ENCODE measurements around the gene MEGF11. TPM values are rescaled to one million over a fixed set of nuclear protein-coding genes. Genes with fewer than 3 reads are reported as not detected.

Gene MEGF11
- polyA plus RNA-seq, 1 of the 3 experiments (the other 2 are of a cell fraction) = not detected

DNA sequence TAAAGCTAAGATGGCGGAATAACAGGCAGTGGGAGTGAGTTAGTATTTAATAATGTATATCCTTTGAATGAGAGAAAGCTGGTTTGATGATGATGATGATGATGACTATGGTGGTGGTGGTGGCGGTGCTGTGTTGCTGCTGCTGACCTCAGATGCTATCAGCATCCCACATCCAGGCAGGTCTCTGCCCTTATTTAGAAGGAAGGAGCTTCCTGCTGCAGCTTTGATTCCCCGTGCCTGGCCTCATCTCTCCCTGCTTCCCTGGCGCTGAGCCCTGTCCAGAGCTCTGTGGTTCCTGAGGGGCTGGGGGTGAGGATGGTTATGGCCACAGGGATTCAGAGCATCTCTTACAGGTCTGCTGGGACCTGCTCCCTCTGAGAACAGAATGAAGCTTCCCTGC, 311.1 kb downstream of the MEGF11 start:
- Histone ChIP-seq H3K4me2 (no peak overlapping the region), H3F3A (replicated peaks; ENCODE audit: insufficient read depth) (peaks cover 5% of the 10 kb centered on the region), H3K27ac (ENCODE audit: low read depth in 2 of 2, low read length in 1 of 2) (peak overlapping the region in 1 of 2 experiments; percentile 58; a peak in 2 of 4 replicates), H2AFZ (ENCODE audit: low read depth) (no peak overlapping the region), H3K9me2 (no peaks in the 10 kb centered on the region), H3K9me3 (no peaks in the 10 kb centered on the region), H3K36me3 (replicated peaks in 1 of 2; ENCODE audit: control insufficient read depth in 1 of 2, insufficient read depth in 2 of 2, low read length in 1 of 2) (no peaks in the 10 kb centered on the region), H3K4me1 (ENCODE audit: control insufficient read depth in 1 of 2, insufficient read depth in 2 of 2, low read depth in 1 of 2, low read length in 1 of 2) (peaks cover 10 to 40% of the 10 kb centered on the region in 2 experiments; a peak in 2 of 4 replicates), H3K79me2 (ENCODE audit: insufficient read depth) (no peaks in the 10 kb centered on the region), H4K20me1 (ENCODE audit: insufficient read depth) (no peaks in the 10 kb centered on the region), H3K4me3 (ENCODE audit: low read depth in 2 of 2, low read length in 1 of 2) (no peak overlapping the region), H3K9ac (no peak overlapping the region), H3K27me3 (ENCODE audit: insufficient read depth) (no peaks in the 10 kb centered on the region)
- POLR2A ChIA-PET = interaction anchor here (1.0 kb wide), 1 partner anchor 21 kb away, joined by 4 read pairs; no protein-coding TSS in a partner anchor
- DNase-seq = peak; percentile 71
- CTCF ChIA-PET = interaction anchor here (1.0 to 1.6 kb wide), 5 partner anchors 15 to 67 kb away, joined by 3 to 4 read pairs (median 4); no protein-coding TSS in a partner anchor
- 57% methylated on average over 4 of the region's 4 CpGs for WGBS (ENCODE audit: low lambda C conversion rate)
- TF ChIP-seq JUND (IDR thresholded peaks at IDR 0.05) (no peak), GATA2 (CRISPR knock-in tag; IDR thresholded peaks at IDR 0.05) (0 out of 2 replicates have a peak, but pooled peaks have one; percentile 9)

DNA sequence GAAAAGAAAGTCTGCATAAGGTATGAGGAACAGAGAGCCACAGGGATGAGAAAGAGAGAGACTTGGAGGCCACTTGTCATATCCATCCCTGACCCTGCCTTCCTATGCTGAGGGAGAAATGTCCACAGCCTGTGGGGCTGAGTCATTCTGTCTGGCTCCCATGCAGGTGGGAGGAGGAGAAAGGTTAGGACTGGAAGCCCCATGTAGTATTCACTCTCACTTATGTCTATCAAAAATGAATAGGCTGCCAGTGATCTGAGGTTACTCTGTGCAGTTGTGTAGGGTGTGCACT, 313.0 kb downstream of the MEGF11 start:
- no peaks in the 10 kb centered on the region for H3K79me2 ChIP-seq (ENCODE audit: insufficient read depth)
- peaks cover 5% of the 10 kb centered on the region for H3F3A ChIP-seq (replicated peaks; ENCODE audit: insufficient read depth)
- no peaks in the 10 kb centered on the region for H4K20me1 ChIP-seq (ENCODE audit: insufficient read depth)
- H3K4me1 ChIP-seq (ENCODE audit: control insufficient read depth in 1 of 2, insufficient read depth in 2 of 2, low read depth in 1 of 2, low read length in 1 of 2) = peaks cover 10 to 44% of the 10 kb centered on the region in 2 experiments; a peak in 2 of 4 replicates
- no peaks in the 10 kb centered on the region for H3K36me3 ChIP-seq (replicated peaks in 1 of 2; ENCODE audit: control insufficient read depth in 1 of 2, insufficient read depth in 2 of 2, low read length in 1 of 2)
- no peak overlapping the region for H2AFZ ChIP-seq (ENCODE audit: low read depth)
- no peak overlapping the region for H3K27ac ChIP-seq (ENCODE audit: low read depth in 2 of 2, low read length in 1 of 2)
- no peaks in the 10 kb centered on the region for H3K9me3 ChIP-seq
- ChIA-PET POLR2A (no interaction called here), CTCF (no interaction called here)
- H3K4me3 ChIP-seq (ENCODE audit: low read depth in 2 of 2, low read length in 1 of 2) = no peak overlapping the region
- H3K4me2 ChIP-seq = peak overlapping the region; percentile 26; the same call in 1 of the 2 replicates
- no peak overlapping the region for H3K9ac ChIP-seq
- no peak for TF ChIP-seq EZH2phosphoT487 (IDR thresholded peaks at IDR 0.05; ENCODE audit: borderline replicate concordance, low read depth)
- H3K27me3 ChIP-seq (ENCODE audit: insufficient read depth) = no peaks in the 10 kb centered on the region
- H3K9me2 ChIP-seq = no peaks in the 10 kb centered on the region
- DNase-seq = no peak

DNA sequence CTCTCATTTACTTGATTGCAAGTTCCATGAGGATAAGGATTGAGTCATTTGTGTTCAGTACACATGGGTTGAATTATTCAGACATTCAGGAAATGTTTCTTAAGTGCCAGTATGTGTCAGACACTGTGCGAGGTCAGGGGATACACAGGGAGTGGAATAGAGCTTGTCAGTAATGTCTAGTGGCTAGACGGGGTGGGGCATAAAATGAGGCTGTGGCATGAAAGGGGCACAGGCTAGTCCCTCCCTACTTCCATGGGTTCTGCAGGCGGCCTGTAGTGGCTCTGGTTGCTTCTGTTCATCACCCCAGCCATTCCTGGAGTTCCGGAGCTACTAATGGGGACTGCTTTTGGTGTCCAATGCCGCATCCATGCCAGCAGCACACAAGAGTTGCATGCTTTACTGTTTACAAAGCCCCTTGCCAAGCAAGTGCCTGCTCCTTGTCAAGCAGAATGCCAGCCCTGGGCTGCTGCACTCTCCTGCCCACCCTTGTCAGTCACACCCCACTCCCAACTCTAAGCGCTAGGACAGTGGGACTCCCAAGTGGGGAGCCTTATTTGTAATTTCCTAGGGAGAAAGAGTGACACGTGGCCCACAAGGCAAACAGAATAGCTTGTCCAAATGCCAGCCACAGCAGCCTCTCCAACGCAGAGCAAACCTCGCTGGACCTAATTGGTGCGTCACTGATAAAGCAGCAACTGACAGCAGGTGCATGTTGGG, 313.5 kb downstream of the MEGF11 start:
- H4K20me1 ChIP-seq (ENCODE audit: insufficient read depth) = no peaks in the 10 kb centered on the region
- H3K27ac ChIP-seq (ENCODE audit: low read depth in 2 of 2, low read length in 1 of 2) = peak overlapping the region in 1 of 2 experiments; percentile 16; a peak in 1 of 4 replicates
- H3K4me3 ChIP-seq (ENCODE audit: low read depth in 2 of 2, low read length in 1 of 2) = no peak overlapping the region
- no peaks in the 10 kb centered on the region for H3K79me2 ChIP-seq (ENCODE audit: insufficient read depth)
- 70% methylated on average over 7 of the region's 10 CpGs for WGBS (ENCODE audit: low lambda C conversion rate)
- TF ChIP-seq POLR2AphosphoS5 (IDR thresholded peaks at IDR 0.05; ENCODE audit: low read depth, low read length) (peak; percentile 28; the same call in 1 of the 2 replicates), TCF12 (IDR thresholded peaks at IDR 0.05) (peak; percentile 77), CHD2 (IDR thresholded peaks at IDR 0.05; ENCODE audit: low read length, partially characterized antibody) (no peak), RXRA (IDR thresholded peaks at IDR 0.05; ENCODE audit: borderline replicate concordance, low read depth) (peak; percentile 40; the same call in 1 of the 2 replicates), FOSL2 (IDR thresholded peaks at IDR 0.05; ENCODE audit: borderline replicate concordance, low read depth) (peak; percentile 32; the same call in 1 of the 2 replicates), JUND (IDR thresholded peaks at IDR 0.05) (0 out of 2 replicates have a peak, but pooled peaks have one; percentile 25)
- TF ChIP-seq, protein P1, sequence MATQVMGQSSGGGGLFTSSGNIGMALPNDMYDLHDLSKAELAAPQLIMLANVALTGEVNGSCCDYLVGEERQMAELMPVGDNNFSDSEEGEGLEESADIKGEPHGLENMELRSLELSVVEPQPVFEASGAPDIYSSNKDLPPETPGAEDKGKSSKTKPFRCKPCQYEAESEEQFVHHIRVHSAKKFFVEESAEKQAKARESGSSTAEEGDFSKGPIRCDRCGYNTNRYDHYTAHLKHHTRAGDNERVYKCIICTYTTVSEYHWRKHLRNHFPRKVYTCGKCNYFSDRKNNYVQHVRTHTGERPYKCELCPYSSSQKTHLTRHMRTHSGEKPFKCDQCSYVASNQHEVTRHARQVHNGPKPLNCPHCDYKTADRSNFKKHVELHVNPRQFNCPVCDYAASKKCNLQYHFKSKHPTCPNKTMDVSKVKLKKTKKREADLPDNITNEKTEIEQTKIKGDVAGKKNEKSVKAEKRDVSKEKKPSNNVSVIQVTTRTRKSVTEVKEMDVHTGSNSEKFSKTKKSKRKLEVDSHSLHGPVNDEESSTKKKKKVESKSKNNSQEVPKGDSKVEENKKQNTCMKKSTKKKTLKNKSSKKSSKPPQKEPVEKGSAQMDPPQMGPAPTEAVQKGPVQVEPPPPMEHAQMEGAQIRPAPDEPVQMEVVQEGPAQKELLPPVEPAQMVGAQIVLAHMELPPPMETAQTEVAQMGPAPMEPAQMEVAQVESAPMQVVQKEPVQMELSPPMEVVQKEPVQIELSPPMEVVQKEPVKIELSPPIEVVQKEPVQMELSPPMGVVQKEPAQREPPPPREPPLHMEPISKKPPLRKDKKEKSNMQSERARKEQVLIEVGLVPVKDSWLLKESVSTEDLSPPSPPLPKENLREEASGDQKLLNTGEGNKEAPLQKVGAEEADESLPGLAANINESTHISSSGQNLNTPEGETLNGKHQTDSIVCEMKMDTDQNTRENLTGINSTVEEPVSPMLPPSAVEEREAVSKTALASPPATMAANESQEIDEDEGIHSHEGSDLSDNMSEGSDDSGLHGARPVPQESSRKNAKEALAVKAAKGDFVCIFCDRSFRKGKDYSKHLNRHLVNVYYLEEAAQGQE (IDR thresholded peaks at IDR 0.05; ENCODE audit: low read depth, low read length) = no peak
- TF ChIP-seq, protein P2, sequence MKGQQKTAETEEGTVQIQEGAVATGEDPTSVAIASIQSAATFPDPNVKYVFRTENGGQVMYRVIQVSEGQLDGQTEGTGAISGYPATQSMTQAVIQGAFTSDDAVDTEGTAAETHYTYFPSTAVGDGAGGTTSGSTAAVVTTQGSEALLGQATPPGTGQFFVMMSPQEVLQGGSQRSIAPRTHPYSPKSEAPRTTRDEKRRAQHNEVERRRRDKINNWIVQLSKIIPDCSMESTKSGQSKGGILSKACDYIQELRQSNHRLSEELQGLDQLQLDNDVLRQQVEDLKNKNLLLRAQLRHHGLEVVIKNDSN (IDR thresholded peaks at IDR 0.05; ENCODE audit: borderline replicate concordance, low read depth) = no peak
- TF ChIP-seq, protein P3, sequence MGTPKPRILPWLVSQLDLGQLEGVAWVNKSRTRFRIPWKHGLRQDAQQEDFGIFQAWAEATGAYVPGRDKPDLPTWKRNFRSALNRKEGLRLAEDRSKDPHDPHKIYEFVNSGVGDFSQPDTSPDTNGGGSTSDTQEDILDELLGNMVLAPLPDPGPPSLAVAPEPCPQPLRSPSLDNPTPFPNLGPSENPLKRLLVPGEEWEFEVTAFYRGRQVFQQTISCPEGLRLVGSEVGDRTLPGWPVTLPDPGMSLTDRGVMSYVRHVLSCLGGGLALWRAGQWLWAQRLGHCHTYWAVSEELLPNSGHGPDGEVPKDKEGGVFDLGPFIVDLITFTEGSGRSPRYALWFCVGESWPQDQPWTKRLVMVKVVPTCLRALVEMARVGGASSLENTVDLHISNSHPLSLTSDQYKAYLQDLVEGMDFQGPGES (IDR thresholded peaks at IDR 0.05; ENCODE audit: low read depth, low read length) = no peak
- TF ChIP-seq, protein P4, sequence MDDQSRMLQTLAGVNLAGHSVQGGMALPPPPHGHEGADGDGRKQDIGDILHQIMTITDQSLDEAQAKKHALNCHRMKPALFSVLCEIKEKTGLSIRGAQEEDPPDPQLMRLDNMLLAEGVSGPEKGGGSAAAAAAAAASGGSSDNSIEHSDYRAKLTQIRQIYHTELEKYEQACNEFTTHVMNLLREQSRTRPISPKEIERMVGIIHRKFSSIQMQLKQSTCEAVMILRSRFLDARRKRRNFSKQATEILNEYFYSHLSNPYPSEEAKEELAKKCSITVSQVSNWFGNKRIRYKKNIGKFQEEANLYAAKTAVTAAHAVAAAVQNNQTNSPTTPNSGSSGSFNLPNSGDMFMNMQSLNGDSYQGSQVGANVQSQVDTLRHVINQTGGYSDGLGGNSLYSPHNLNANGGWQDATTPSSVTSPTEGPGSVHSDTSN (IDR thresholded peaks at IDR 0.05) = peak; percentile 32; the same call in 1 of the 2 replicates
- no peaks in the 10 kb centered on the region for H3K27me3 ChIP-seq (ENCODE audit: insufficient read depth)
- ChIA-PET CTCF (interaction anchor here (0.9 to 1.5 kb wide), 2 partner anchors 23 to 24 kb away, joined by 4 to 5 read pairs; no protein-coding TSS in a partner anchor), POLR2A (no interaction called here)
- no peak overlapping the region for H2AFZ ChIP-seq (ENCODE audit: low read depth)
- no peak overlapping the region for H3K9ac ChIP-seq
- H3K9me2 ChIP-seq = no peaks in the 10 kb centered on the region
- no peak for DNase-seq
- peak overlapping the region; percentile 26 for H3K4me2 ChIP-seq
- H3K9me3 ChIP-seq = no peaks in the 10 kb centered on the region
- H3F3A ChIP-seq (replicated peaks; ENCODE audit: insufficient read depth) = peaks cover 5% of the 10 kb centered on the region
- no peaks in the 10 kb centered on the region for H3K36me3 ChIP-seq (replicated peaks in 1 of 2; ENCODE audit: control insufficient read depth in 1 of 2, insufficient read depth in 2 of 2, low read length in 1 of 2)
- H3K4me1 ChIP-seq (ENCODE audit: control insufficient read depth in 1 of 2, insufficient read depth in 2 of 2, low read depth in 1 of 2, low read length in 1 of 2) = peaks cover 10 to 44% of the 10 kb centered on the region in 2 experiments; a peak in 2 of 4 replicates
